ENCODE measurements around the gene LGR4.

DNA sequence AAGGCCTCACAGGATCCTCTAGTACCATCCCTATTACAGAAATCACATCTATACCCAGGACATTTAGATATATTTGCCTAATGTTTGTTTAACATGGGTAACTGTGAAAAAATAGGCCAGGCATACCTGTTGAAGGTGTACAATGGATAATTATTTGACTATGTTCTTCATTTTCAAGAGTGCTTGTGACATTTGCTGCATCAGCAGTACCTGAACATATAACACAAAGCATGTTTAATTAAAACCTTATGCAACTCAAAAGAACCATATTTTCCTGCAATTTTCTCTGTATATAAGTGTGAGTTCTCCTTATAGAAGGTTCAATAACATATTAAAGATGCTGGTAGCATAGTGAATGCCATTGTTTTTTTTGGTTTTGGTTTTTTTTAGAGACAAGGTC, 101.1 kb downstream of the LGR4 start:
- TF ChIP-seq, protein P1, sequence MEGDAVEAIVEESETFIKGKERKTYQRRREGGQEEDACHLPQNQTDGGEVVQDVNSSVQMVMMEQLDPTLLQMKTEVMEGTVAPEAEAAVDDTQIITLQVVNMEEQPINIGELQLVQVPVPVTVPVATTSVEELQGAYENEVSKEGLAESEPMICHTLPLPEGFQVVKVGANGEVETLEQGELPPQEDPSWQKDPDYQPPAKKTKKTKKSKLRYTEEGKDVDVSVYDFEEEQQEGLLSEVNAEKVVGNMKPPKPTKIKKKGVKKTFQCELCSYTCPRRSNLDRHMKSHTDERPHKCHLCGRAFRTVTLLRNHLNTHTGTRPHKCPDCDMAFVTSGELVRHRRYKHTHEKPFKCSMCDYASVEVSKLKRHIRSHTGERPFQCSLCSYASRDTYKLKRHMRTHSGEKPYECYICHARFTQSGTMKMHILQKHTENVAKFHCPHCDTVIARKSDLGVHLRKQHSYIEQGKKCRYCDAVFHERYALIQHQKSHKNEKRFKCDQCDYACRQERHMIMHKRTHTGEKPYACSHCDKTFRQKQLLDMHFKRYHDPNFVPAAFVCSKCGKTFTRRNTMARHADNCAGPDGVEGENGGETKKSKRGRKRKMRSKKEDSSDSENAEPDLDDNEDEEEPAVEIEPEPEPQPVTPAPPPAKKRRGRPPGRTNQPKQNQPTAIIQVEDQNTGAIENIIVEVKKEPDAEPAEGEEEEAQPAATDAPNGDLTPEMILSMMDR (IDR thresholded peaks at IDR 0.05) = no peak
- no peak for TF ChIP-seq POLR2A (IDR thresholded peaks at IDR 0.05)

Measured in uterus (tissue), 2 donors.